Neuronal stem cell (in vitro differentiated cells): Measurements from ENCODE around the gene AUTS2.

Experiments
- DNase-seq: peaks from one replicate; pipeline ENCODE4 v3.0.0-alpha.2; 2013; ENCODE audit warnings: low spot score
- H2AFZ ChIP-seq: one replicate; pipeline ENCODE4 v1.6.1; 2013; ENCODE audit warnings: mild to moderate bottlenecking, low read length, inconsistent platforms
- H2AK5ac ChIP-seq: 2 replicates; pipeline ENCODE4 v1.6.1; 2013; ENCODE audit warnings: low read depth, mild to moderate bottlenecking, inconsistent platforms, low read length, moderate library complexity, mixed read lengths
- H2BK120ac ChIP-seq: 2 replicates; pipeline ENCODE4 v1.6.1; 2013; ENCODE audit warnings: low read depth, mild to moderate bottlenecking, inconsistent platforms, low read length, moderate library complexity, mixed read lengths
- H2BK12ac ChIP-seq: one replicate; pipeline ENCODE4 v1.6.1; 2013; ENCODE audit warnings: low read length, inconsistent platforms
- H2BK15ac ChIP-seq: 2 replicates; pipeline ENCODE4 v1.6.1; 2013; ENCODE audit warnings: mild to moderate bottlenecking, low read length, inconsistent platforms, mixed read lengths
- H2BK5ac ChIP-seq: one replicate; pipeline ENCODE4 v1.6.1; 2013; ENCODE audit warnings: inconsistent platforms, mild to moderate bottlenecking, low read length, moderate library complexity
- H3K14ac ChIP-seq: one replicate; pipeline ENCODE4 v1.6.1; 2013; ENCODE audit warnings: low read length, inconsistent platforms
- H3K18ac ChIP-seq: 2 replicates; pipeline ENCODE4 v1.6.1; 2013; ENCODE audit warnings: low read length, inconsistent platforms
- H3K23ac ChIP-seq: 2 replicates; pipeline ENCODE4 v1.6.1; 2013; ENCODE audit warnings: low read depth, mild to moderate bottlenecking, mixed read lengths, low read length, inconsistent platforms; ENCODE audit not compliant: poor library complexity
- H3K27ac ChIP-seq: replicated peaks from 3 replicates; pipeline ENCODE4 v1.5.1; 2013; ENCODE audit warnings: low read length, inconsistent platforms
- H3K27me3 ChIP-seq, 3 experiments: 2 replicates each; pipeline ENCODE4 v1.6.1; 2013; ENCODE audit warnings: low read length in 3 of 3, mild to moderate bottlenecking in 2 of 3, inconsistent platforms in 1 of 3, low read depth in 1 of 3, mixed read lengths in 1 of 3, moderate library complexity in 1 of 3; ENCODE audit not compliant: control insufficient read depth in 3 of 3, insufficient read depth in 3 of 3
- H3K36me3 ChIP-seq, 2 donors: replicated peaks in 1 of 2; 2 replicates each; pipeline ENCODE4 v1.6.1; 2013; ENCODE audit warnings: low read length in 2 of 2; ENCODE audit not compliant: control insufficient read depth in 2 of 2, insufficient read depth in 2 of 2
- H3K4ac ChIP-seq: 2 replicates; pipeline ENCODE4 v1.6.1; 2013; ENCODE audit warnings: inconsistent platforms, mild to moderate bottlenecking, low read length, moderate library complexity
- H3K4me1 ChIP-seq, 2 donors: 1 replicate in 1 of 2; 2 replicates in 1 of 2; pipeline ENCODE4 v1.6.1; 2013; ENCODE audit warnings: low read length in 2 of 2, low read depth in 1 of 2; ENCODE audit not compliant: control insufficient read depth in 2 of 2, insufficient read depth in 1 of 2
- H3K4me2 ChIP-seq: one replicate; pipeline ENCODE4 v1.6.1; 2013; ENCODE audit warnings: mild to moderate bottlenecking, low read length, inconsistent platforms; ENCODE audit not compliant: insufficient read depth, poor library complexity, severe bottlenecking
- H3K4me3 ChIP-seq, 2 donors: 2 replicates each; pipeline ENCODE4 v1.5.1; 2013; ENCODE audit warnings: low read length in 2 of 2, mild to moderate bottlenecking in 2 of 2, inconsistent platforms in 1 of 2, moderate library complexity in 1 of 2
- H3K79me1 ChIP-seq: one replicate; pipeline ENCODE4 v1.6.1; 2013; ENCODE audit warnings: low read depth, mild to moderate bottlenecking, inconsistent platforms, low read length, moderate library complexity
- H3K9ac ChIP-seq: one replicate; pipeline ENCODE4 v1.6.1; 2013; ENCODE audit warnings: mild to moderate bottlenecking, low read depth, low read length, inconsistent platforms; ENCODE audit not compliant: poor library complexity
- H3K9me3 ChIP-seq, 2 donors: replicated peaks in 1 of 2; 2 replicates each; pipeline versions ENCODE3 to v1.6.1; 2013; ENCODE audit warnings: low read length in 2 of 2, mild to moderate bottlenecking in 2 of 2, inconsistent platforms in 1 of 2, low read depth in 1 of 2, mixed read lengths in 1 of 2, moderate library complexity in 1 of 2; ENCODE audit not compliant: control insufficient read depth in 2 of 2, insufficient read depth in 1 of 2
- H4K8ac ChIP-seq: one replicate; pipeline ENCODE4 v1.6.1; 2013; ENCODE audit warnings: low read depth, mild to moderate bottlenecking, inconsistent platforms, low read length, moderate library complexity
- H4K91ac ChIP-seq: one replicate; pipeline ENCODE4 v1.6.1; 2013; ENCODE audit warnings: low read length, low read depth, mild to moderate bottlenecking, inconsistent platforms; ENCODE audit not compliant: poor library complexity
- WGBS, 2 donors: extraction: QIAGEN DNeasy Blood & Tissue Kit; methylation state at CpG; one replicate each; pipeline ENCODE4 v1.1.7; 2013; ENCODE audit warnings: missing lambda C conversion rate in 2 of 2, mixed read lengths in 1 of 2; ENCODE audit not compliant: insufficient read length in 2 of 2, insufficient replicate concordance in 1 of 2; ENCODE audit errors: extremely low coverage in 2 of 2; 5-methylcytosine and 5-hydroxymethylcytosine counted together

The AUTS2 gene

GRCh38 chr7:69591805-69592204 lies 6.5 kb upstream of the AUTS2 start:
- no peak overlapping the region for H3K4ac ChIP-seq
- no peak overlapping the region for H2BK5ac ChIP-seq
- no peak for DNase-seq
- peak overlapping the region; percentile 76 for H3K18ac ChIP-seq
- H2AK5ac ChIP-seq: no peak overlapping the region
- H3K9ac ChIP-seq: no peak overlapping the region
- H3K14ac ChIP-seq: no peak overlapping the region
- WGBS, 2 donors: no CpG with 5 or more reads among the region's 14 CpGs
- no peaks in the 10 kb centered on the region for H3K36me3 ChIP-seq
- H2BK15ac ChIP-seq: peak overlapping the region; percentile 81
- H3K9me3 ChIP-seq: peaks cover 0 to 7% of the 10 kb centered on the region in 2 donors
- H2AFZ ChIP-seq: no peak overlapping the region
- H3K4me1 ChIP-seq: no peaks in the 10 kb centered on the region
- peaks cover 3 to 13% (median 6%) of the 10 kb centered on the region in 3 experiments for H3K27me3 ChIP-seq
- H4K8ac ChIP-seq: peak overlapping the region; percentile 65
- no peak overlapping the region for H3K4me2 ChIP-seq
- H2BK120ac ChIP-seq: no peak overlapping the region
- H2BK12ac ChIP-seq: no peak overlapping the region
- H3K79me1 ChIP-seq: no peaks in the 10 kb centered on the region
- H3K4me3 ChIP-seq: no peak overlapping the region
- H3K27ac ChIP-seq: no peak overlapping the region
- no peak overlapping the region for H4K91ac ChIP-seq
- H3K23ac ChIP-seq: no peak overlapping the region

- H2BK12ac ChIP-seq: no peak overlapping the region
- H3K18ac ChIP-seq: no peak overlapping the region
- H3K9ac ChIP-seq: no peak overlapping the region
- no peak overlapping the region for H3K27ac ChIP-seq
- H3K4ac ChIP-seq: no peak overlapping the region
- no peaks in the 10 kb centered on the region for H3K36me3 ChIP-seq
- no peak overlapping the region for H3K14ac ChIP-seq
- H4K8ac ChIP-seq: no peak overlapping the region
- H3K79me1 ChIP-seq: no peaks in the 10 kb centered on the region
- H2AK5ac ChIP-seq: no peak overlapping the region
- H3K4me1 ChIP-seq: no peaks in the 10 kb centered on the region
- H4K91ac ChIP-seq: no peak overlapping the region
- no peak overlapping the region for H3K4me3 ChIP-seq
- H3K27me3 ChIP-seq: peaks cover 3 to 21% (median 6%) of the 10 kb centered on the region in 3 experiments
- no peak overlapping the region for H2BK15ac ChIP-seq
- peaks cover 0 to 7% of the 10 kb centered on the region in 2 donors for H3K9me3 ChIP-seq
- H2BK120ac ChIP-seq: no peak overlapping the region
- no peak for DNase-seq
- no peak overlapping the region for H2AFZ ChIP-seq
- no peak overlapping the region for H2BK5ac ChIP-seq
- no peak overlapping the region for H3K4me2 ChIP-seq
- H3K23ac ChIP-seq: no peak overlapping the region
- no CpG with 5 or more reads among the region's 2 CpGs for WGBS, 2 donors
Measured at GRCh38 chr7:69593511-69593910, 4.8 kb upstream of the AUTS2 start.

GRCh38 chr7:69595415-69595814 lies 2.9 kb upstream of the AUTS2 start:
- Histone ChIP-seq H3K23ac (no peak overlapping the region), H3K27ac (no peak overlapping the region), H3K9me3 (peaks cover 0 to 7% of the 10 kb centered on the region in 2 donors), H3K4me1 (no peaks in the 10 kb centered on the region), H3K27me3 (peaks cover 3 to 21% (median 6%) of the 10 kb centered on the region in 3 experiments), H3K18ac (no peak overlapping the region), H3K36me3 (no peaks in the 10 kb centered on the region), H2BK5ac (no peak overlapping the region), H3K9ac (no peak overlapping the region), H2AFZ (no peak overlapping the region), H3K79me1 (peaks cover 3% of the 10 kb centered on the region), H2BK15ac (no peak overlapping the region), H3K14ac (no peak overlapping the region), H4K91ac (no peak overlapping the region), H3K4ac (no peak overlapping the region), H3K4me3 (no peak overlapping the region), H3K4me2 (no peak overlapping the region), H2BK12ac (no peak overlapping the region), H4K8ac (no peak overlapping the region), H2AK5ac (no peak overlapping the region), H2BK120ac (no peak overlapping the region)
- no CpG with 5 or more reads among the region's 1 CpG for WGBS, 2 donors
- DNase-seq: no peak

GRCh38 chr7:69596056-69596455 lies 2.2 kb upstream of the AUTS2 start:
- peaks cover 0 to 2% of the 10 kb centered on the region in 2 donors for H3K9me3 ChIP-seq
- no CpG with 5 or more reads among the region's 7 CpGs for WGBS, 2 donors

More at GRCh38 chr7:69596056-69596455, 2.2 kb upstream of the AUTS2 start:
- Histone ChIP-seq H3K23ac (no peak overlapping the region), H2BK5ac (no peak overlapping the region), H3K4me1 (peaks cover 0 to 2% of the 10 kb centered on the region in 2 donors), H3K27ac (no peak overlapping the region), H3K27me3 (peaks cover 3 to 23% (median 6%) of the 10 kb centered on the region in 3 experiments), H2BK12ac (no peak overlapping the region), H3K18ac (no peak overlapping the region), H4K8ac (no peak overlapping the region), H2BK15ac (no peak overlapping the region), H3K9ac (no peak overlapping the region), H3K79me1 (peaks cover 3% of the 10 kb centered on the region), H4K91ac (no peak overlapping the region), H3K14ac (no peak overlapping the region), H3K4ac (no peak overlapping the region), H2AFZ (no peak overlapping the region), H3K36me3 (no peaks in the 10 kb centered on the region), H3K4me2 (no peak overlapping the region), H3K4me3 (no peak overlapping the region), H2BK120ac (no peak overlapping the region), H2AK5ac (no peak overlapping the region)
- DNase-seq: no peak
